ENCODE results near the gene RBM19.

The RBM19 gene

GRCh38 chr12:113831016-113831415 is 135.1 kb downstream of the RBM19 start:
- H3K4me3 ChIP-seq (IDR thresholded peaks at IDR 0.05; ENCODE audit: insufficient read depth, low read depth, low read length): no peak overlapping the region
- no peak overlapping the region for H3K9ac ChIP-seq
- no peak overlapping the region for H2AFZ ChIP-seq (ENCODE audit: low read depth)
- H3K36me3 ChIP-seq (ENCODE audit: insufficient read depth): no peaks in the 10 kb centered on the region
- H3K79me2 ChIP-seq (ENCODE audit: insufficient read depth, low read depth): no peaks in the 10 kb centered on the region
- no peaks in the 10 kb centered on the region for H4K20me1 ChIP-seq (ENCODE audit: insufficient read depth)
- no peaks in the 10 kb centered on the region for H3K27me3 ChIP-seq (ENCODE audit: insufficient read depth, low read depth)
- H3K4me2 ChIP-seq: no peak overlapping the region
- peaks cover 12% of the 10 kb centered on the region for H3K4me1 ChIP-seq (ENCODE audit: low read depth, poor library complexity, severe bottlenecking)
- no peak overlapping the region for H3K27ac ChIP-seq
- no peak for TF ChIP-seq CTCF (conservative IDR thresholded peaks at IDR 0.05; ENCODE audit: low read depth, low read length)

GRCh38 chr12:113829212-113829611 is 136.9 kb downstream of the RBM19 start:
- H3K4me1 ChIP-seq (ENCODE audit: low read depth, poor library complexity, severe bottlenecking): peaks cover 12% of the 10 kb centered on the region
- TF ChIP-seq CTCF (conservative IDR thresholded peaks at IDR 0.05; ENCODE audit: low read depth, low read length): no peak

GRCh38 chr12:113827539-113828114 is 138.5 kb downstream of the RBM19 start:
- Histone ChIP-seq H3K79me2 (ENCODE audit: insufficient read depth, low read depth) (no peaks in the 10 kb centered on the region), H3K4me2 (no peak overlapping the region), H4K20me1 (ENCODE audit: insufficient read depth) (no peaks in the 10 kb centered on the region), H3K27ac (no peak overlapping the region), H3K9ac (no peak overlapping the region), H3K4me1 (ENCODE audit: low read depth, poor library complexity, severe bottlenecking) (peaks cover 12% of the 10 kb centered on the region), H3K4me3 (IDR thresholded peaks at IDR 0.05; ENCODE audit: insufficient read depth, low read depth, low read length) (no peak overlapping the region), H3K27me3 (ENCODE audit: insufficient read depth, low read depth) (no peaks in the 10 kb centered on the region), H2AFZ (ENCODE audit: low read depth) (no peak overlapping the region), H3K36me3 (ENCODE audit: insufficient read depth) (no peaks in the 10 kb centered on the region)
- no peak for TF ChIP-seq CTCF (conservative IDR thresholded peaks at IDR 0.05; ENCODE audit: low read depth, low read length)

More at GRCh38 chr12:113829212-113829611, 136.9 kb downstream of the RBM19 start:
- Histone ChIP-seq H3K27me3 (ENCODE audit: insufficient read depth, low read depth) (no peaks in the 10 kb centered on the region), H3K36me3 (ENCODE audit: insufficient read depth) (no peaks in the 10 kb centered on the region), H3K79me2 (ENCODE audit: insufficient read depth, low read depth) (no peaks in the 10 kb centered on the region), H3K4me2 (no peak overlapping the region), H2AFZ (ENCODE audit: low read depth) (no peak overlapping the region), H3K9ac (no peak overlapping the region), H3K27ac (no peak overlapping the region), H3K4me3 (IDR thresholded peaks at IDR 0.05; ENCODE audit: insufficient read depth, low read depth, low read length) (no peak overlapping the region), H4K20me1 (ENCODE audit: insufficient read depth) (no peaks in the 10 kb centered on the region)

DNA sequence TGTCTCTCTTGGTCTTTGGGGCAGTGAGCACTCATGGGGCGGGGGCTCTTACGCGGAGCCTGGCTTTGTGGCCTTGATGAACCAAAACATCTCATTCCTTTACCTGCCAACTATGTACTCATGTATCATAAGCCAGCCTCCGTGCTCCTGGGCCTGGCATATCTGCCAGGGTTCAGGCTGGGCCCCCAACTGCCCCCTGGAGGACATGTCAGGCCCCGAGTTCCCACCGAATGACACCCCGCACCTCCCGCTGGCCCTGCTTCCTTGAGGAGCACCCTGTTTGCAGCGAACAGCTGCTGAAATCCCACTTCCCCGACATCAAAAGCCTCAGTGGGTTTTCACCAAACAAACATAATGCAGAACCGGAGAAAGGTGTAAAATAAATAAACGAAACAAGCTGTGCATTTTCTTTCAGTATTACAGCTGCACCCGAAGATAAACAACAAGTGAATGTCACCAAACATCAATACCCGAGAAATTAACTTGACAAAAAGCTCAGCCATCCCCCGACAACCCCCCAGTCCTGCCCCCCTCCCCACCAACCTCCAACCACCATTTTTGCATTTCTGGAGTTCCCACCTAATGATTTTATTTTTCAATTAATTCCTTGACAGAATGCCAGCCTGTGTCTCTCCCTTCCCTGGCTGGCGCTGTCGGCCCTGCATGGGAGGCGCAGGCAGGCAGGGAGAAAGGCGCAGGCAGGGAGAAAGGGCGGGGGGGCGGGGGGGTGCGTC is 139.2 kb downstream of the RBM19 start:
- Histone ChIP-seq H4K20me1 (ENCODE audit: insufficient read depth) (no peaks in the 10 kb centered on the region), H2AFZ (ENCODE audit: low read depth) (no peak overlapping the region), H3K4me2 (no peak overlapping the region), H3K27ac (no peak overlapping the region), H3K9ac (no peak overlapping the region), H3K27me3 (ENCODE audit: insufficient read depth, low read depth) (no peaks in the 10 kb centered on the region), H3K36me3 (ENCODE audit: insufficient read depth) (no peaks in the 10 kb centered on the region), H3K79me2 (ENCODE audit: insufficient read depth, low read depth) (no peaks in the 10 kb centered on the region), H3K4me1 (ENCODE audit: low read depth, poor library complexity, severe bottlenecking) (peaks cover 12% of the 10 kb centered on the region), H3K4me3 (IDR thresholded peaks at IDR 0.05; ENCODE audit: insufficient read depth, low read depth, low read length) (no peak overlapping the region)
- TF ChIP-seq CTCF (conservative IDR thresholded peaks at IDR 0.05; ENCODE audit: low read depth, low read length): no peak
